Measurements from ENCODE around the gene TTLL11. TPM values are rescaled to one million over a fixed set of nuclear protein-coding genes. Genes with fewer than 3 reads are reported as not detected.

TTLL11 gene
- polyA plus RNA-seq, 1 of the 3 experiments (the other 2 are of a cell fraction) = 6.8 TPM

DNA sequence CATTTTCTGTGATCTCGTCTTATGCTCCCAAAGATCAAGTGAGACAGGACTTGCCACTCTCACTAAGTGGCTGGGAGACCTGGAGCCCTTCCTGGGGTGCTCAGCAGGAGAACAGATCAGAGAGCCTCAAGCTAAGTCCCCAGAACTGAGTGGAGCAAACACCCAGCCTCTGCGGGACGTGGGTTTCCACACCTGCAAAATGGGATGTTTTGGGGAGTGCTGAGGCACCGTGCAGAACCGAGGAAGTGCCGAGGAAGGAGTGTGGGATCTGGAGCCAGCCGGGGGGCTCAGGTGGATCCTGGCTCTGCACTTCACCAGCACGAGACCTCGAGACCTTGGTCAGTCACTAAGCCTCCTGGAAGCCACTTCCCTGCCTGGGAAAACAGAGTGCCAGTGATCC is 275.6 kb downstream of the TTLL11 start:
- no peaks in the 10 kb centered on the region for H3K79me2 ChIP-seq (ENCODE audit: insufficient read depth)
- H3K27me3 ChIP-seq (ENCODE audit: insufficient read depth) = no peaks in the 10 kb centered on the region
- no peak for DNase-seq
- H2AFZ ChIP-seq (ENCODE audit: low read depth) = no peak overlapping the region
- H3K36me3 ChIP-seq (replicated peaks in 1 of 2; ENCODE audit: control insufficient read depth in 1 of 2, insufficient read depth in 2 of 2, low read length in 1 of 2) = no peaks in the 10 kb centered on the region
- H3K27ac ChIP-seq (ENCODE audit: low read depth in 2 of 2, low read length in 1 of 2) = no peak overlapping the region
- no peak overlapping the region for H3K4me3 ChIP-seq (ENCODE audit: low read depth in 2 of 2, low read length in 1 of 2)
- TF ChIP-seq SIN3A (IDR thresholded peaks at IDR 0.05; ENCODE audit: borderline replicate concordance, low read depth, low read length) (no peak), GATA2 (CRISPR knock-in tag; IDR thresholded peaks at IDR 0.05) (no peak), NFIC (IDR thresholded peaks at IDR 0.05; ENCODE audit: borderline replicate concordance) (no peak), TAF1 (IDR thresholded peaks at IDR 0.05; ENCODE audit: borderline replicate concordance, low read depth, low read length) (no peak), FOXJ3 (CRISPR knock-in tag; IDR thresholded peaks at IDR 0.05) (no peak), NRF1 (IDR thresholded peaks at IDR 0.05; ENCODE audit: low read depth, low read length) (no peak), JUND (IDR thresholded peaks at IDR 0.05) (no peak), YY1 (IDR thresholded peaks at IDR 0.05; ENCODE audit: low read depth) (no peak), ELF1 (IDR thresholded peaks at IDR 0.05) (no peak), MEF2A (IDR thresholded peaks at IDR 0.05; ENCODE audit: borderline replicate concordance, low read depth) (no peak), RXRA (IDR thresholded peaks at IDR 0.05; ENCODE audit: borderline replicate concordance, low read depth) (no peak), FOSL2 (IDR thresholded peaks at IDR 0.05; ENCODE audit: borderline replicate concordance, low read depth) (no peak), RAD21 (IDR thresholded peaks at IDR 0.05; ENCODE audit: low read length) (no peak), TCF12 (IDR thresholded peaks at IDR 0.05) (no peak)
- TF ChIP-seq, protein P1, sequence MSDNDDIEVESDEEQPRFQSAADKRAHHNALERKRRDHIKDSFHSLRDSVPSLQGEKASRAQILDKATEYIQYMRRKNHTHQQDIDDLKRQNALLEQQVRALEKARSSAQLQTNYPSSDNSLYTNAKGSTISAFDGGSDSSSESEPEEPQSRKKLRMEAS (IDR thresholded peaks at IDR 0.05; ENCODE audit: low read depth) = no peak
- TF ChIP-seq, protein P2, sequence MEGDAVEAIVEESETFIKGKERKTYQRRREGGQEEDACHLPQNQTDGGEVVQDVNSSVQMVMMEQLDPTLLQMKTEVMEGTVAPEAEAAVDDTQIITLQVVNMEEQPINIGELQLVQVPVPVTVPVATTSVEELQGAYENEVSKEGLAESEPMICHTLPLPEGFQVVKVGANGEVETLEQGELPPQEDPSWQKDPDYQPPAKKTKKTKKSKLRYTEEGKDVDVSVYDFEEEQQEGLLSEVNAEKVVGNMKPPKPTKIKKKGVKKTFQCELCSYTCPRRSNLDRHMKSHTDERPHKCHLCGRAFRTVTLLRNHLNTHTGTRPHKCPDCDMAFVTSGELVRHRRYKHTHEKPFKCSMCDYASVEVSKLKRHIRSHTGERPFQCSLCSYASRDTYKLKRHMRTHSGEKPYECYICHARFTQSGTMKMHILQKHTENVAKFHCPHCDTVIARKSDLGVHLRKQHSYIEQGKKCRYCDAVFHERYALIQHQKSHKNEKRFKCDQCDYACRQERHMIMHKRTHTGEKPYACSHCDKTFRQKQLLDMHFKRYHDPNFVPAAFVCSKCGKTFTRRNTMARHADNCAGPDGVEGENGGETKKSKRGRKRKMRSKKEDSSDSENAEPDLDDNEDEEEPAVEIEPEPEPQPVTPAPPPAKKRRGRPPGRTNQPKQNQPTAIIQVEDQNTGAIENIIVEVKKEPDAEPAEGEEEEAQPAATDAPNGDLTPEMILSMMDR (IDR thresholded peaks at IDR 0.05) = no peak
- TF ChIP-seq, protein P3, sequence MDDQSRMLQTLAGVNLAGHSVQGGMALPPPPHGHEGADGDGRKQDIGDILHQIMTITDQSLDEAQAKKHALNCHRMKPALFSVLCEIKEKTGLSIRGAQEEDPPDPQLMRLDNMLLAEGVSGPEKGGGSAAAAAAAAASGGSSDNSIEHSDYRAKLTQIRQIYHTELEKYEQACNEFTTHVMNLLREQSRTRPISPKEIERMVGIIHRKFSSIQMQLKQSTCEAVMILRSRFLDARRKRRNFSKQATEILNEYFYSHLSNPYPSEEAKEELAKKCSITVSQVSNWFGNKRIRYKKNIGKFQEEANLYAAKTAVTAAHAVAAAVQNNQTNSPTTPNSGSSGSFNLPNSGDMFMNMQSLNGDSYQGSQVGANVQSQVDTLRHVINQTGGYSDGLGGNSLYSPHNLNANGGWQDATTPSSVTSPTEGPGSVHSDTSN (IDR thresholded peaks at IDR 0.05) = no peak
- TF ChIP-seq, protein P4, sequence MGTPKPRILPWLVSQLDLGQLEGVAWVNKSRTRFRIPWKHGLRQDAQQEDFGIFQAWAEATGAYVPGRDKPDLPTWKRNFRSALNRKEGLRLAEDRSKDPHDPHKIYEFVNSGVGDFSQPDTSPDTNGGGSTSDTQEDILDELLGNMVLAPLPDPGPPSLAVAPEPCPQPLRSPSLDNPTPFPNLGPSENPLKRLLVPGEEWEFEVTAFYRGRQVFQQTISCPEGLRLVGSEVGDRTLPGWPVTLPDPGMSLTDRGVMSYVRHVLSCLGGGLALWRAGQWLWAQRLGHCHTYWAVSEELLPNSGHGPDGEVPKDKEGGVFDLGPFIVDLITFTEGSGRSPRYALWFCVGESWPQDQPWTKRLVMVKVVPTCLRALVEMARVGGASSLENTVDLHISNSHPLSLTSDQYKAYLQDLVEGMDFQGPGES (IDR thresholded peaks at IDR 0.05; ENCODE audit: low read depth, low read length) = no peak
- TF ChIP-seq, protein P5, sequence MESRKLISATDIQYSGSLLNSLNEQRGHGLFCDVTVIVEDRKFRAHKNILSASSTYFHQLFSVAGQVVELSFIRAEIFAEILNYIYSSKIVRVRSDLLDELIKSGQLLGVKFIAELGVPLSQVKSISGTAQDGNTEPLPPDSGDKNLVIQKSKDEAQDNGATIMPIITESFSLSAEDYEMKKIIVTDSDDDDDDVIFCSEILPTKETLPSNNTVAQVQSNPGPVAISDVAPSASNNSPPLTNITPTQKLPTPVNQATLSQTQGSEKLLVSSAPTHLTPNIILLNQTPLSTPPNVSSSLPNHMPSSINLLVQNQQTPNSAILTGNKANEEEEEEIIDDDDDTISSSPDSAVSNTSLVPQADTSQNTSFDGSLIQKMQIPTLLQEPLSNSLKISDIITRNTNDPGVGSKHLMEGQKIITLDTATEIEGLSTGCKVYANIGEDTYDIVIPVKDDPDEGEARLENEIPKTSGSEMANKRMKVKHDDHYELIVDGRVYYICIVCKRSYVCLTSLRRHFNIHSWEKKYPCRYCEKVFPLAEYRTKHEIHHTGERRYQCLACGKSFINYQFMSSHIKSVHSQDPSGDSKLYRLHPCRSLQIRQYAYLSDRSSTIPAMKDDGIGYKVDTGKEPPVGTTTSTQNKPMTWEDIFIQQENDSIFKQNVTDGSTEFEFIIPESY (IDR thresholded peaks at IDR 0.05; ENCODE audit: borderline replicate concordance, low read depth) = no peak
- H4K20me1 ChIP-seq (ENCODE audit: insufficient read depth) = no peaks in the 10 kb centered on the region
- no peak overlapping the region for H3K9ac ChIP-seq
- ChIA-PET POLR2A (no interaction called here), CTCF (no interaction called here)
- H3K9me2 ChIP-seq = no peaks in the 10 kb centered on the region
- peaks cover 0 to 22% of the 10 kb centered on the region in 2 experiments; a peak in 2 of 4 replicates for H3K4me1 ChIP-seq (ENCODE audit: control insufficient read depth in 1 of 2, insufficient read depth in 2 of 2, low read depth in 1 of 2, low read length in 1 of 2)
- WGBS (ENCODE audit: low lambda C conversion rate) = 82% methylated on average over 9 of the region's 9 CpGs
- no peaks in the 10 kb centered on the region for H3K9me3 ChIP-seq
- H3F3A ChIP-seq (replicated peaks; ENCODE audit: insufficient read depth) = no peaks in the 10 kb centered on the region
- H3K4me2 ChIP-seq = no peak overlapping the region

Measured in SK-N-SH (cell line).